ENCODE results near the gene RAB36.

The RAB36 gene

DNA sequence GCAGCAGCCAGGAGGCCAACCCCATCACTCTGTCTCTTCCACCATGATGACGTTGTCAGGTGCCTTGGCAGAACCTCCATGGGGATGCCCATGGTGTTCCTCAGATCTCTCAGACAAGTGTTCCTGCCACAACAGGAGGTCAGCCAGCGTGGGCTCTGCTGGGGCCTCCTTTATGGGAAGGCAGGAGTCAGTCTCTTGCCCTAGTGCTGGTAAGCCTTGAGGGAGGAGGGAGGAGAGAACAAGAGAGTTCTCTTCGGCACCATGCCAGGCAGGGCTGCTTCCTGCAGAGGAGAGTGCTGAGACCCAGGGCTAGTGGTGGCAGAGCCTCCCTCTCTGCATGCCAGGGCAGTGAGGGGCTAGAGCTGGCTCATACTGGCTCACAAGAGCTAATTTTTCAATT lies 42.5 kb upstream of the RAB36 start:
- Histone ChIP-seq H3K9ac (ENCODE audit: low read length) (no peak overlapping the region), H3K9me3 (replicated peaks; ENCODE audit: insufficient read depth, low read length) (no peaks in the 10 kb centered on the region), H3K27me3 (replicated peaks; ENCODE audit: insufficient read depth, low read length) (no peaks in the 10 kb centered on the region), H3K36me3 (replicated peaks; ENCODE audit: insufficient read depth, low read length) (no peaks in the 10 kb centered on the region), H2AFZ (ENCODE audit: low read length) (no peak overlapping the region), H3K27ac (ENCODE audit: low read length) (no peak overlapping the region), H3K4me2 (ENCODE audit: low read depth, low read length) (no peak overlapping the region), H3K4me1 (ENCODE audit: low read length) (no peaks in the 10 kb centered on the region), H3K4me3 (ENCODE audit: low read length) (no peak overlapping the region), H3K9me2 (replicated peaks; ENCODE audit: insufficient read depth, low read length) (no peaks in the 10 kb centered on the region), H3K79me2 (ENCODE audit: low read length) (no peaks in the 10 kb centered on the region), H3F3A (ENCODE audit: insufficient read depth, low read length) (no peaks in the 10 kb centered on the region), H4K20me1 (ENCODE audit: insufficient read depth, low read length) (no peaks in the 10 kb centered on the region)
- DNase-seq = no peak
- TF ChIP-seq EZH2phosphoT487 (IDR thresholded peaks at IDR 0.05; ENCODE audit: low read length) (no peak), EZH2 (optimal IDR thresholded peaks at IDR 0.05; ENCODE audit: low read depth, low read length) (no peak)
- TF ChIP-seq, protein P1, sequence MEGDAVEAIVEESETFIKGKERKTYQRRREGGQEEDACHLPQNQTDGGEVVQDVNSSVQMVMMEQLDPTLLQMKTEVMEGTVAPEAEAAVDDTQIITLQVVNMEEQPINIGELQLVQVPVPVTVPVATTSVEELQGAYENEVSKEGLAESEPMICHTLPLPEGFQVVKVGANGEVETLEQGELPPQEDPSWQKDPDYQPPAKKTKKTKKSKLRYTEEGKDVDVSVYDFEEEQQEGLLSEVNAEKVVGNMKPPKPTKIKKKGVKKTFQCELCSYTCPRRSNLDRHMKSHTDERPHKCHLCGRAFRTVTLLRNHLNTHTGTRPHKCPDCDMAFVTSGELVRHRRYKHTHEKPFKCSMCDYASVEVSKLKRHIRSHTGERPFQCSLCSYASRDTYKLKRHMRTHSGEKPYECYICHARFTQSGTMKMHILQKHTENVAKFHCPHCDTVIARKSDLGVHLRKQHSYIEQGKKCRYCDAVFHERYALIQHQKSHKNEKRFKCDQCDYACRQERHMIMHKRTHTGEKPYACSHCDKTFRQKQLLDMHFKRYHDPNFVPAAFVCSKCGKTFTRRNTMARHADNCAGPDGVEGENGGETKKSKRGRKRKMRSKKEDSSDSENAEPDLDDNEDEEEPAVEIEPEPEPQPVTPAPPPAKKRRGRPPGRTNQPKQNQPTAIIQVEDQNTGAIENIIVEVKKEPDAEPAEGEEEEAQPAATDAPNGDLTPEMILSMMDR (IDR thresholded peaks at IDR 0.05; ENCODE audit: low read length) = no peak

DNA sequence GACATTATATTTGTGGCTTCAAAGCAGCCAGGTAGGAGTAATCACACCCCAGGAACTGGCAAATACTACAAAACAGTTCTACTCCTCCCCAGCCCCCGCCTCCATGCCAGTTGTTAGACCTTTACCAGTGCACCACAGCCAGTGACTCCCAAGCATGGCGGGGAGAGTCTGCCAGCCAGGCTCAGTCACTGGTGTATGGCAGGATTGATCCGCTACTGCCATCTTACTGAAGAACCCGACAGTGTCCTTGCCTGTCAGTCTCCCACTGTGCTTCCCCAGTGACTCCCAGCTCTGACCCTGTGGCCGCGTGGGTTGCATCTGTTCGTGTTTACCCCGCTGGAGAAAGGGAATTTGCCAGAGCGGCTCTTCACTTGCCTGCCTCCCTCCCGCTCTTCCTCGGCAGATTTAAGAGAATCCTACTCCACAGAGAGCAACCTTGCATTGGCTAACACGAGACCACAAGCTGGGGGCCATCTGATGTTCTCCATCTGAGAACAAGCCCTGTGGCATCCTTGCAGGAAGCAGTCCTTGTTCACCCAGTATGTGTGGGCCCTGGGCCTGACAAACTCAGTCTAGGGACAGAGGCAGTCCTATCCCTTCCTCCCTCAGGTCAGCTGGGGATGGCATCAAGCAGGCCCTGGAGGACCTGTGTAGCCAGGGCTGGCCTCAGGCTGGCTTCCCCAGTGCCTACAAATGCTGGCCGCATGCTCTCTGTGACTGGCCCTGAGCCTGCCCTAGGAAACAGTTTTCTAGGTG lies 41.9 kb upstream of the RAB36 start:
- no peaks in the 10 kb centered on the region for H3K79me2 ChIP-seq (ENCODE audit: low read length)
- H3K36me3 ChIP-seq (replicated peaks; ENCODE audit: insufficient read depth, low read length) = no peaks in the 10 kb centered on the region
- H3K9ac ChIP-seq (ENCODE audit: low read length) = no peak overlapping the region
- no peaks in the 10 kb centered on the region for H3F3A ChIP-seq (ENCODE audit: insufficient read depth, low read length)
- no peaks in the 10 kb centered on the region for H3K4me1 ChIP-seq (ENCODE audit: low read length)
- H3K4me3 ChIP-seq (ENCODE audit: low read length) = no peak overlapping the region
- no peaks in the 10 kb centered on the region for H3K9me2 ChIP-seq (replicated peaks; ENCODE audit: insufficient read depth, low read length)
- no peak overlapping the region for H3K27ac ChIP-seq (ENCODE audit: low read length)
- H4K20me1 ChIP-seq (ENCODE audit: insufficient read depth, low read length) = no peaks in the 10 kb centered on the region
- H3K4me2 ChIP-seq (ENCODE audit: low read depth, low read length) = no peak overlapping the region
- no peaks in the 10 kb centered on the region for H3K27me3 ChIP-seq (replicated peaks; ENCODE audit: insufficient read depth, low read length)
- no peak for DNase-seq
- no peaks in the 10 kb centered on the region for H3K9me3 ChIP-seq (replicated peaks; ENCODE audit: insufficient read depth, low read length)
- H2AFZ ChIP-seq (ENCODE audit: low read length) = no peak overlapping the region
- TF ChIP-seq EZH2phosphoT487 (IDR thresholded peaks at IDR 0.05; ENCODE audit: low read length) (no peak), EZH2 (optimal IDR thresholded peaks at IDR 0.05; ENCODE audit: low read depth, low read length) (no peak)
- TF ChIP-seq, protein P1 (IDR thresholded peaks at IDR 0.05; ENCODE audit: low read length) = no peak

DNA sequence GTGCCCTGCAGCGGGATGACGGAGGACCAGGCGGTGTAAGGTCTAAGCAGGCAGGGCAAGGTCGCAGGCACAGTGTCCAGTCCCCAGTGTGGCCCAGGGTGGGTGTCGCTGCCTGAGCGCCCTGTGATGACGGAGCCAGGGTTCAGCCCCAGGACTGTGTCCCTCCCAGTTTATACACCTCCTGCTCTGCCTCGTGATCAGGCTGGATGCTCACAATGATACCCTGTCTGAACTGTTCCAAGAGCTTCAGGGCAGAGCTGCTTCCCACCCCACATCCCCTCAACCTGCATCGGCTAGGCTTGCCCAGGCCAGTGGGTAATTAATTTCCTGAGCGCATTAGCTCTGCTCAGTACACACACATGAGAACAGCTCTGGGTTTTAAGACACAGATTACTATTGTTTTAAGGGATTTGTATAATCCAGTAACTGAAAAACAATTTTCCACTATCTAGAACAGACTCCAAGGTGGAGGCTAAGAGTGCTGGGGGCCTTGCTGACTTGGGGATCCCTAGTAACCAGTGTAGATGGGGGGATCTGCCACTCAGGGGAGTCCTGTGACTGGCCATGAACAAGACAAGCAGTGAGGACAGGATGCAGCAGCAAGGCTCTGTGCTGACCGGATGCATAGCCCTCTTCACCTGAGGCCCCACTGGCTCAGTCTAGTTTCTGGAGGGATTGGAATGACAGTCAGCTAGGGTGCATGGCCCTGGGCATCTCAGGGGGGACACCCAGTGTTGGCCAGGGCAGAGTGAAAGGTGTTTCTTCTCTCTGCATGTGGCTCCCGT lies 40.9 kb upstream of the RAB36 start:
- no peak for DNase-seq
- H3K9me3 ChIP-seq (replicated peaks; ENCODE audit: insufficient read depth, low read length) = no peaks in the 10 kb centered on the region

More for the DNA sequence above, 40.9 kb upstream of the RAB36 start:
- Histone ChIP-seq H3K36me3 (replicated peaks; ENCODE audit: insufficient read depth, low read length) (no peaks in the 10 kb centered on the region), H3K9ac (ENCODE audit: low read length) (no peak overlapping the region), H3K4me3 (ENCODE audit: low read length) (no peak overlapping the region), H3F3A (ENCODE audit: insufficient read depth, low read length) (no peaks in the 10 kb centered on the region), H3K79me2 (ENCODE audit: low read length) (no peaks in the 10 kb centered on the region), H3K4me2 (ENCODE audit: low read depth, low read length) (no peak overlapping the region), H3K4me1 (ENCODE audit: low read length) (no peaks in the 10 kb centered on the region), H3K9me2 (replicated peaks; ENCODE audit: insufficient read depth, low read length) (no peaks in the 10 kb centered on the region), H3K27me3 (replicated peaks; ENCODE audit: insufficient read depth, low read length) (no peaks in the 10 kb centered on the region), H3K27ac (ENCODE audit: low read length) (no peak overlapping the region), H2AFZ (ENCODE audit: low read length) (no peak overlapping the region), H4K20me1 (ENCODE audit: insufficient read depth, low read length) (no peaks in the 10 kb centered on the region)
- TF ChIP-seq EZH2phosphoT487 (IDR thresholded peaks at IDR 0.05; ENCODE audit: low read length) (no peak), EZH2 (optimal IDR thresholded peaks at IDR 0.05; ENCODE audit: low read depth, low read length) (no peak)
- TF ChIP-seq, protein P1 (IDR thresholded peaks at IDR 0.05; ENCODE audit: low read length) = no peak
